HG03575 (cell line): ENCODE data around the gene CDC14B.
"Not testable (repeated sequence)": the region's sequence is repeated elsewhere in the genome, so short reads cannot be mapped to it uniquely, and the experiment has no call there.

Source experiments
- ATAC-seq: cut with Tn5 transposase; IDR thresholded peaks from one replicate; pipeline ENCODE4 v1.9.1; 2021; ENCODE audit not compliant: unreplicated experiment, insufficient number of reproducible peaks, low FRiP score; ENCODE audit errors: extremely low read depth

CDC14B gene

DNA sequence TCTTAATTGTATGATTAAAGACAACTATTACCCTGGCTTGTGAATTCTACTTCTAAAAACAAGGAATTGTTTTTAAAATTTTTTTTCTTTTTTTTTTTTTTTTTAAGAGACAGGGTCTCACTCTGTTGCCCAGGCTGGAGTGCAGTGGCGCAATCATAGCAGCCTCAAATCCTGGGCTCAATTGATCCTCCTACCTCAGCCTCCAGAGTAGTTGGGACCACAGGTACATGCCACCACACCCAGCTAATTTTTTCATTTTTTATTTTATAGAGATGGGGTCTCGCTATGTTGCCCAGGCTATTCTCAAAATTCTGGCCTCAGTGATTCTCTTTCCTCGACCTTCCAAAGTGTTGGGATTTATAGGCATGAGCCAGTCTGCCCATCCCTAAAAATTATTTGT is 107.4 kb downstream of the CDC14B start:
- ATAC-seq: no peak

DNA sequence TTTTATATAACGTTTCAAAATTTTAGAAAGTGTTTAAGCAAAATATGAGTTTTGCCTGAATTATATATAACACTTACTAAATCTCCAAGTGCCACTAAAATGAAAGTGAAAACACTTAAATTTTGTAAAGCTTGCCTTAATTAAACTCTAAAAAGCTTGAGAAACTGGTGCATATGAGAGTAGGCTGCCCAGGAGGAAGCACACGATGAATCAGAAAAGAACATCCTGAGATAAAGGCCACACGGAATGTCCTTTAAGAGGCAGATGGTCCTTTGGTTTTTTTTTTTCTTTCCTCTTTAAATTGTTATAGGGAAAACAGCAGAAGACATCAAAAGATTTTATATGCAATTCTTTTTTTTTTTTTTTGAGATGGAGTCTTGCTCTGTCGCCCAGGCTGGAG is 109.4 kb downstream of the CDC14B start:
- ATAC-seq: no peak

DNA sequence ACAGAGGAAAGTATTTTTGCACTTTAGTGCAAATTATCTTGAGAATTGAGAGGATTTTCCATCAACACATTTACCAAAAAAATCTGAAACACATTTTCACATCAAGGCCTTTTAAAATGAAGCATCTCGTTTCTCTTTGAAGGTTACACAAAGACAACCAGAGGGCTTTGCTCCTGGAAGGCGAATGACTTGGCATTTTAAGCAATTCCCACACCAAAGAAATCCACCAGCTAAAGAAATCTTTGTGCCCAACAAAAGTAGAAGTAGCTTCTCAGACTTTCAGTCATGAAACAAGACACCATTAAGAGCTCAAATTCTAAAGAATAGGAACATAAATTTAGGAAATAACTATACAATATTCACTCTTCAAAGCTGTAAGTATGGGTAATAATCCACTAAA is 109.8 kb downstream of the CDC14B start:
- no peak for ATAC-seq

DNA sequence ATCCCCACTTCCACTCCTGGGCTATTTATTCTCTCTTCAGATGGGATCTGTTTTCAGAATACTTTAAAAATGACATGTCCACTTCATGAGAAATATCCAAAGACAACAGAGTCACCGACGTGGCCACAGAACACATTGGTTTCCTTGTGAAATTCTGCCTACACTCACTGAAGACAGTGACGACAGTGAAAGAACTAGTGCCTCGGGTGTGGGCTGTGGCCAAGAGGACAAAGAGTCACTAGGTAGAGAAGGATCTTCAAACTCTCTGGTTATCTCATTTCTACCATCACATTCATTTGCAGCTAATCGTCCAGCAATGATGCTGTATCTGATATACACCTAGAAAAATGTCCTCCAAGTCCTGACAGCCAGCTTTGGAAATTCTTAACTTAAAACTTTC is 110.6 kb downstream of the CDC14B start:
- no peak for ATAC-seq

DNA sequence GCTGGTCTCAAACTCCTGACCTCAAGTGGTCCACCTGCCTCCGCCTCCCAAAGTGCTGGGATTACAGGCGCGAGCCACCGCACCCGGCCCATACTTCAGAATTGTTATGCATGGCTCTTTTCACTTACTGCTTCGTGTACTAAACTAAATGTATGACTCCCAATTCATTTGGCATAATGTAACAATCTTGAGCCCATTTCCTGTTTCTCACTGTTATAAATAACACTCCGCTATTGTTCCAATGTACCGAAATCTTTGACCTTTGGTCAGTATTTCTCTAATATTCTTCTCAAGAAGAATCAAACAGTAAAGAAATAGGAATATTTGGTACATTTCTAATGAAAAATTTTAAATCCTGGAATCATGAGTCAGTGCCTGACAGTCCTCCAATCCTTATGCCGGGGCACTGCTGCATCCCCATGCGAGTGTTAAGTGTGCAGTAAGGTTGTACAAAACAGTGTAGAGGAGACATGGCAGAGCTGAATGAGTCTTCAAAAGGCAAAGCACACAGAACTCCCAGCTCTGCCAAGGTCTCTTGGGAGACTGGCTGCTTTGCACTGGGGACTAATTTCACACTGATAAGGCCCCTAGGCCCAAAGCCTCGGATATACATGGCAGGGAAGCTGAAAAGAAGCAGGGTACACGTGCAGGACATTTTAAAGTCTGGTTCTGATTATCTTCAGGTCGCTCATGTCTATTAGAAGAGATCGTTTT is 111.3 kb downstream of the CDC14B start:
- ATAC-seq: no peak

DNA sequence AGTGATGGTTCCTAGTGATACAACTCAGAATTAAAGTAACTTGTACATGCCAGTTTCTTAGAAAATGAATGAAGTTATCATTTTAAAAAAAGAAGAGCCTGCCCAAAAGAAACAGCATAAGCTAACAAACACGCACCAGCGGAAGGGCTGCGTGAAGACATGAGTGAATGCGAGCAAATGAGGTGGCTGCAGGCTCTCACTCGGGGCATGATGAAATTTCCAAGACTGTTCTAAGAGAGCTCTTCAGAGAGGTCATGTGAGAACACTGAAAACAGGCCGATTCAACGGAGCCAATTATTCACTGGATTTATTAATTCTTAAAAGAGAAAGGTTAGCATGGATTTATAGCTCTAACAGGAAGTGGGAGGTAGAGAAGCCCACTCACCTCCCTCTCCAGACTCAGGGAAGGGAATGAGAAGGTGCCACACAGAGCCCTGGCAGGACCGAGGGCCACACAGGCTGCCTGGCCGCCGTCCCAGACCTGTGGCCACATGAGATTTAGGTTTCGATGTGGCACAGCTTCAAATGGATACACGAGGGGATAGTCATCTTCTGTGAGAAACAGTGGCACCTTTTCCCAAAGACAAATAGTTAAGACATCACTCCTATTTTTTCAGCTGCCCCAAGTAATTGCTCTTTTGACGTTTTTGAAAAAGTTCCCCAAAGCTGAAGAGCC is 114.2 kb downstream of the CDC14B start:
- ATAC-seq: no peak

DNA sequence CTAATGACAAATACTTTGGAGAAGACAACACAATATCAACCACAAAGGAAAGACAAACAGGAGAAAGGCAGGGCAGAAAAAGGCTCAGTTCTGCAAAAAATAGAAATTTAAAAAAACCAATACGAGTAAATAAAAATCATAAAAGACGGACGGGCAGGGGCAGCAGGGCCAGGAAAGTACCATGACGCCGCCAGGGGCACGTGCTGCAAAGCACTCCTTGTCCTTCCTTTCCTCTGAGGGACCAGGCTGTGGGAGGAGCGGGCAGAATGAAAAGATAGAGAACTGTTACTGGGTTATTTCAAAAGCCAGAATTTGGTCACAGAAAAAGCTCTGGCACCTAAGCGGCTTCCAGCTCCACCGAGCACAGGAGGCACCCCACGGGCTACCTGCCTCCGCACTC is 115.7 kb downstream of the CDC14B start:
- no peak for ATAC-seq

DNA sequence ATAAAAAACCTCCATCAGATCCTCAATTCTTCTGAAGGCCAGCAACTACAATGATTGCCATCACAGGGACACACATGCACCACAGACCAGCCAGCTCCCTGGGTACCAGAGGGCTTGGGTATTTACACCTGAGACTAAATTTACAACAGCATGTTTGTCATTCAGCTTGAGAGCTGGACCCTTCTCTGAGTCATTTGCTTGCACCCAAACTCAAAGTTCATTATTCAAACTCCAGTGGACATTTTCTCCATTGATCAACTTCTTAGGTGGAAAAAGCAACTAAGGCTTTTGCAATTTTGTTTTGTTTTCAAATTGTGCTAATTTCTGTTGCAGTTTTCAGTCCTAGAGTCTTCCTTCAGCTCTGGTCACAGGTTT is 116.3 kb downstream of the CDC14B start:
- not testable (repeated sequence) for ATAC-seq

DNA sequence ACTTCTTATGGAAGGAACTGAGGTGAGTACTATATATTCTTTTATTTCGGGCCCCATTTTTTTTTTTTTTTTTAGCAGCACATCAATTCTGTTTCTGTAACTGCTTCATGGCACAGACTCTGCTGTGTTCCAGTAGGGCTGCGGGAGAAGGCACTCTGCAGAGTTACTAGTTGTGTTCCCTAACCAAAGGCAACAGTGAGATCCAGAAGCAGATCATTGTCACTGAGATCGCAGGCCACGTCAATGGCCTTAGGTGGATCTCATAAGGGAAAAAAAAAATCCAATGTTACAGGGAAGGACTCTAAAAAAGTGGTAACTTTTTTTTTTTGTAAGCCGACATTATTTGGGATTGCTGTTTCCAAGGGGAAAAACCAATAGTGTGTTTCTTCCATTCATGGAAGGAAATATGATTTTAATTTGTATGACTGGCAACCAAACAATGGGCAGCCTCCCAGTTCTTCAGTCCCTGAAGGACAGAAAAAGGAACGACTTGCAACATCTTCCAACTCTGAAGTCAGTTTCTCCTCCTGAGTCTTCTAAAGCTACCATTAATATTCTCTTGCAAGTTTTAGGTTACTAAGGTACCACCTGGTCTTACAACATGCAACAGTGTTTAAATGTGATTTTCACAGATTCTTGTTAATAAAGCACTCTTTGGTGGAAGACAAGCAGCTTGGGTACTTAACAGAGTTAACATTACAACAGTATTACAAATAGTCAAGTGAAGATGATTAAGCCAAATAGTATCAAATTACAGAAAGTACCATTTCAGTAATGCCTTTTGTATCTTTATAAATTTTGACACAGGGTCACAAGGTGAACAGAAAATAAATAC is 116.9 kb downstream of the CDC14B start:
- no peak for ATAC-seq

DNA sequence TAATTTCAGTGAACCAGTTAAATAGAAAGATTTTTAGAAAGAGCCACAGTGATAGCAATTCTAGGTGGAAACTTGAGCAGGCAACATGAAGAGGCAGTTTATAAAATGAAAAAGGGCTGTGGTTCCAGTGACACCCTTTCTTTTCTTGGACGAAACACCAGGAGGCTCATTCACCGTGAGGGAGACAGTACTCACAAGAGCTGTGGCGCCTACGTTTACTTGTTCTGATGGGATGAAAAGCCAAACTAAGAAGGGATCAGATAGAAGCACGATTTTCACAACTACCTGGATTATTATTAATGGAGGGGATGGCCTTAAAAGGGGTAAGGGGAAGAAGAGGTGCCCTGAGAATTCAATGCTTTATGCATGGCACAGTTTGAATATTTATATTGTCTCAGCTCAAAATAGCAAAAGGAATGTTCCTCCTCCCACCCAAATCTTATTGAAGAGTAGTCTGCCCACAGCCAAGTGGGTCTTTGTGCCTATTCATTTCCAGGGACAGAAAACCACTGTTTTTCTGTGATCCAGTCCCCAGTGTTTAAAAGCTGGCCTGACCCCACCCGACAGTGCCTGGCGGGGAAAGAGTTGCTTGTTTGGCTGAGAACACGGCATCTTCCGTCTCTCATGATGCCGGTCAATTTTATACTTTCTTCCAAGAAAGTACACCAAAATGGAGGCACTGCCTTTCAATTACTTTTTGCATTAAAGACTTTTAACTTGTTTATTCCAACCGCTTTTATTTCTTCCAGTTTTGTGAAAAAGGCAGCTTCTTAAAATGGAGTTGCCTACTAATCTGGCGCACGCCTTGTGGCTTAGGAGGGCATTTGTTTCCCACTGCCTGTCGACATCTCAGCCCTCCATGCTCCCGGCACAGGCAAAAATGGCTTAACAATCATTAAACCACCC is 117.8 kb downstream of the CDC14B start:
- no peak for ATAC-seq

DNA sequence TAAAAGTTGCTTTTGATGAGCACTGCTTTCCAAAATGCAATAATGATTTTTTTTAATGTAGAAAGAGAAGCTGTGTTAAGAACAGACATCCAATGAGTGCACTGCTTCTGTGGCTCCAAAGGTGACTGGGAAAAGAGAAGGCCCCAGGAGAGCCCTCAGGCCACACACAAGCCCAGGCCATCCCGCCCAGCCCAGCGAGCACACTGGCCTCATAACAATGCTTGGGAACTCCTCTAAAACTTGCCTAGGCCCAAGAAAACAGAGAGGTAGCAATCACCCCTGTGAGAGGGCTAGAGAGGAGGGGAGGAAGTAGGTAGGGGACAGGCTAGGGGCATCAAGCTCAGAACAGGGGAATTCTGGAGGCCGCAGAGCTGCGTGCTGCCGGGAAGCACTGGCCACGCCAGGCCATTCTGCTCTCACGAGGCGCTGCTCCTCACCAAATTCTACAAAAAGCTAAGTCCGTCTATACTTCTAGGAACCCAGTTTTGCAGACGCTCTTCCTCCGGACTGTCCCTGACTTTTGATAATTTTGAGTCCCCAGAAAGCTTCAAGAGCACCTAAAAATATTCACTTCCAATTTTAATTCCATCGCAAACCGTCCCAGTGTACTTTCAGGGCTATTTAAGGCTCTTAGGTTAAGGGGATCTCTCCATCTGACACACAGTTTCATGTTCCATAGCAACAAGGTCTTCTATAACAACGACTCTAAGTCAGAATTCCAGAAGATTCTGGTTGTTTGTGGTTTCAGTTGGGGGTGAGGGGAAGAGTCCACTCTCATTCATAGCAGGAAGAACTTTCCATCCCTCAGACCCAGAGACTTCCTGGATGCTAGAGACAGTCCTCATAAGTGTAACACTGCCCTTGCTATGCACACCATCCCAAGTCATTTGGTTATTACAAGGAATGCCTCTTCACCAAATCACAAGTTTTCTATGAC is 118.7 kb downstream of the CDC14B start:
- ATAC-seq: no peak

DNA sequence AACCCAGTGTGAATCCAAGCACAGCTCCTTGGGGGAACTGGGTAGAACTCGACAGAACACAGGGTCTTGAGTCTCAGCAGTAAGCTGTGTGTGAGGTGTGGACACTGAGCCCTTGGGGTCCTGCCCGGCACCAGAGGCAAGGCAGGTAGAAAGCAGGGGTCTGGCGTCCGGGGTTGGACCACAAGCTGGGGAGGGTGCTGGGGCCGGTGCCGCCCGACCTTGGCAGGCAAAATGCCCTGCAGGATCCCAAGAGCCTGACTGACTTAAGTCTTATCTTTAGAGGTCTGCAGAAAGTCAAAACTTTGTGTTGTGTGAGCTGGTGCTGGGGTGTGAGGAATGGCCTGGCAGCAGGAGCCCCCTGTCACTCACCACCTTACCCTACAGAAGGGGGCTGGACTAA is 120.4 kb downstream of the CDC14B start:
- ATAC-seq: no peak

DNA sequence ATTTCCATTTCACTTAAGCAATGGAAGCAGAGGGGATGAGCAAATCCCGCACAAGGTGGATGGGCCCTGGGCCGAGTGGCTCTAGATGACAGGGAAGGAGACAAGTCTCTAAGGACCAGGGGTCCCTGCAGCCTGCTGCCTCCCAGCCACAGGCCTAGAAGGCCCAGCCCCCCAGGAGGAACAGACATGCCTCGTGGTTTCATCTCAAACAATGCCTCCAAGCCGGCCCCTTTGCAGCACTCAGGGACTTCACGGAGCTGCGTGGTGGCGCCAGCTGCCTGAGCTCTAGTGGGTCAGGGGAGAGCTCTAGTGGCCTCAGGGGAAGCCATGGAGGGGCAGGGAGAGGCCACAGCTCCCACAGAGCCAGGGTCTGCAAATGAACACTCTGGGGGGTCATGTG is 120.8 kb downstream of the CDC14B start:
- ATAC-seq: no peak

DNA sequence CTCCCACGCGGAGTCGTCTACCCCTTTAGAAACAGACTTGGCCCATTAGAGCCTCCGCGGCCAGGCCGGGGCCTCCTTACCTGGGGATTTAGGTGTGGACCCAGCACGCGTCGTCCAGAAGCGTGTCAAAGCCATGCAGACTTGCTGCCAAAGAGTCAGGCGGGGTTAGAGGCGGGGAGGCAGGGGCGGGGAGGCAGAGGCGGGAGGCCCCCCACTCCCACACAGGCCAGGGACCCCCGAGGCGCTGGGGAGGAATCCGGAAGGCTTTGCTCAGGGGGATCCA is 122.6 kb downstream of the CDC14B start:
- ATAC-seq: no peak

DNA sequence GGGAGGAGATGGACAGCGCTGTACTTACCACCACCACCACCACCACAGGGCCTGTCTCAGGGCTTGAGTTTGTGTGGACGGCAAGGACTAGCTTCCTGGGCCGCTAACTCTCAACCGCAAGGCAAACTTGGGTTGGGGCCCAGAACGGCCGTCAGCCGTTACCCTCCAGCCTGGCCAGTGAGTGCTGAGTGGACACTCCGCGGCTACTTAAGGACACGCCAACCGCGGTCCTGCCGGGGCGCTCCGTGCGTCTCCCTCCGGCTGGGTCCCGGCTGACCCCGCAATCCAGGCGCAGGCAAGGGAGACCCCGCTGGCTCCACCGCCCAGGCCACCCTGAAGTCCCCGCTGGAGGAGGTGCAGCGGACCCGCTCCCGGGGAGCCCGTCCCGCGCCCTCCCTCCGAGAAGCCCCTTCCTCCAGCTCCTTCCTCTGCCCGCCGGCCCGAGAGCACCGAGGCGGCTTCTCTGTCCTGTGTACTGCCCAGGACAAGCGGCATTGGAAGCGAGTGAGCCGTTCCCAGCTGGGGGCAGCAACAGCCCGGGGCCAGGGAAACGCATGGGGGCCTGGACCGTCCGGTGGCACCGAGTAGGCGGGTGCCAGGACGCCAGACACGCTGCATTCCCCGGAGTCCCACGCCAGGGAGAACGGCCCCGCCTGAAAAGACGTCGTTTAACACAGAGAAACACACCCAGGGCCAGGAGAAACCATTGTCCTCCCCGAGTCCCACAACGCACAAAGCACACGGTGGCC is 123.1 kb downstream of the CDC14B start:
- no peak for ATAC-seq

DNA sequence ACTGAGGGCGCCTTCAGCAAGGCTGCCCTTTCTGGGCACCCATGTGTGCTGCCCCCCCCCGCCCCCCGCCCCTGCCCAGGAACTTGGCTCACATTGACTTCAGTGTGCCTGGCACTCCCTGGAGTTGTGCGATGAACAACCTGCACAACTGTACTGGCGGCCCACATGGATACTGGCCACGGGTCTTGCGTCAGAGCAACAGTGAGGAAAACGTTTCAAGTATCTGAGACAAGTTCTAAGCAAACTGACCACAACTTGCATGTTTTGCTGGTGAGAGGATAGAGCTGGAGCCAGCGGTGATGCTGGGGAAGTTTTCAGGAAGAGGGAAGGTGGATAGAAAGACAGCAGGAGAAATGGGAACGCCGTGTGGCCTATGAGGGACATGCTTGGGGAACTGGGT is 124.3 kb downstream of the CDC14B start:
- no peak for ATAC-seq

DNA sequence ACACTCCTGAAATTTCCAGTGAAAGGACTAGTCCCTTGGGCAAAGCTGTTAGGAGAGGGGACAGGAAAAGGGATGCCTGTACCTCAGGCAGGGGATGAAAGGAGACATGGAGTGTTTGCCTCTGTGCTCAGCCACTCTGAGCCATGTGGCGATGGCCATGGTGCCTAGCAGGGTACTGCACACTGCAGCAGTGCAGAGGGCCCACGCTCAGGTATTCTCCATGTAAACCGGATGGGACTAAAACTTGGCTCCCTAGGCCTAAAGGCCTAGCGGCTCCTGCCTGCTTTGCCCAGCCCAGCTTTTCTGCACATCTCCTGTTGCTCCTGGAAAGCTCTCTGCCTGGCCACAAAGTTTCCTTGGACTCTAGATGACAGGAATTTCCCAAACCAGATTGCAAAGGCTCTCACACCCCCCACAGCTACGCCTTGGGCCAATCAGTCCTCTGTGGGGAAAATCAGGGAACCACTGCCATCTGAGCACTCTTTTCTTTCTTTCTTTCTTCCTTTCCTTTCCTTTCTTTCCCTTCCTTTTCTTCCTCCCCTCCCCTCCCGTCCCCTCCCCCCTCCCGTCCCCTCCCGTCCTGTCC is 125.3 kb downstream of the CDC14B start:
- no peak for ATAC-seq
